HG03354 (cell line): ENCODE results near the gene TRAPPC8.
"Not testable (repeated sequence)": the region's sequence is repeated elsewhere in the genome, so short reads cannot be mapped to it uniquely, and the experiment has no call there.

Source experiments
- ATAC-seq: cut with Tn5 transposase; IDR thresholded peaks from one replicate; pipeline ENCODE4 v1.9.1; 2021; ENCODE audit warnings: mild to moderate bottlenecking; ENCODE audit not compliant: unreplicated experiment, poor library complexity, severe bottlenecking

The TRAPPC8 gene

DNA sequence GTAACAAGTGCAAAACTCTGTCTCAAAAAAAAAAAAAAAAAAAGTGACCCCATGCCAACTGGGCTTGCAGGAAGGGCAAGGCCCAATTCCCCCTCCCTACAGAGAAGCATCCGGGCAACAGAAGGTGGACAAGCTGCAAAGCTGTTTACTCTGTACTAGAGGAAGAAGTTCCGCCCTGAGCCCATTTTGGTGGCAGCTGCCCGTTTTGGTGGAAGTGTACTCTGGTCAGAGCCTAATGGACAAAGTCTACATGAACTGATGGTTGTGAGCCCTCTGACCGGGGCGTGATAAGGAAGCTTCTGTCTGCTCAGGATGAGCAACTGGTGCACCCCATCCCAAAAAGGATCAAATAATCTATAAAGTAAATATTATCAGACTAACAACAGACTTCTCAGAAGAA, 65.0 kb downstream of the TRAPPC8 start:
- no peak for ATAC-seq

- ATAC-seq = no peak
Observed at GRCh38 chr18:31876707-31877106, 66.2 kb downstream of the TRAPPC8 start.

DNA sequence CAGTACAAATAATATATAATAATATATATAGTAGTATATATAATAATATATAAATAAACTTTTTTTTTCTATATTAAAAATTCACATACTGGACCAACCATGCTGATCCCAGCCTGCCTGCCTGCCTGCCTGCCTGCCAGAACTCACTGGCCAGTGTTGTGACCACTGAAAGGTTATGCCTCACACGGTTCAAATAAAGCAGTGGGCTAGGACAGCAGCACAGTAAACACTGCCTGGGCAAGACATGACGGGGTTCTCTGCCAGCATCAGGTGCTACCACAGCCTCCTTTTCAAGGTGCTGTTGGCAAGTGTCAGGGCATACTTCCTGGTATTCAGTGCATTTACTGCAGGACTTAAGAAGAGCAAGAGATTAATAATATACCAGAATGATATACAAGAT, 67.6 kb downstream of the TRAPPC8 start:
- no peak for ATAC-seq

DNA sequence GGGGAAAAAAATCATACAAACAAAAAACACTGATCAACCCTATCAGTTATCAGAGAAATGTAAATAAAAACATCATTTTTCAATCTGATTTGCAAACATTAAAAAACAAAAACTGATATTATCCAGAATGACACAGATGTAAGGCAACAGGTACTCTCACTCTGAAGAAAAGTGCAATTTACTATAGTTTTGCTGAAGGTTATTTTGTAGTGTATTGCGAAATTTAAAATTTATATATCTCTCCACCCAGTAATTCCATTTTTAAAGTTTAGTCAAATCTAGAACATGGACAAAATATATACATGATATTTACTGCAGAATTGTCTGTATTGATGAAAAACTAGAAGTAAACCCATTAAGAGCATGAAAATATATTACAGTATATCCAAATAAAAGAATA, 79.8 kb downstream of the TRAPPC8 start:
- no peak for ATAC-seq

DNA sequence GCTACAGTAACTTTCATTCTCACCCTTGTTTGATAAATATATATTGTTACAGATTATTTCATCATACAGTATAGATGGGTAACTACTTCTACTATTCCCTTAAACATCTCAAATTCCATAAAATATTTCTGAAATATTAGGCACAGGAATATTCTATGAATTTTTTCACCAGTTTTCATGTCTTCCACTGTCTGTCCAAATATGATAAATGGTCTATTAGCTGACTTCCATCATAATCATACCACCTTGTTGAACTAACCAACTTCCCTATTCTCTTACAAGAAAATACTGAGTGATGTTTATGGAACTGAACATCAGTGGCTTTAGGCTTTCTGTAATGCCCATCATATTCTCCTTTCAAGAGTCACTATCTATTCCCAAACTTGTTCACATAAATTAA, 82.4 kb downstream of the TRAPPC8 start:
- no peak for ATAC-seq

- ATAC-seq = no peak
Observed at GRCh38 chr18:31857526-31858106, 85.3 kb downstream of the TRAPPC8 start.

DNA sequence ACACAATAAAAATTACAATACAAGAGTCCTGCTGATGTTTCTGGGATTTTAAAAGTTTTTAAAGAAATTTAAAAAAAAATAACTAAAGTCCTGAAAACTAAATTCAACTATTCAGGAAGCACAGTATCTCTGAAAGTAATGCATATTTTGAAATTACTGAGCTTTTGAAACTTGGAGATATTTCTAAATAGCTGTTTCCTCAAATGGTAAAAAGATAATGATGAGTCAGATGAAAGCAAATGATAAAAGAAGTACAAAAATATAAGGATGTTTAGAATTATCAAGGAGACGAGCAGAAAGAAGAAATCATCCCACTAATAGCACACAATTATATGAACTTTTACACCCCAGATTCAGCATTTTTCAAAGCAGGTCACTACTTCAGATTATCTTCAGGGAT, 92.1 kb downstream of the TRAPPC8 start:
- ATAC-seq = no peak

DNA sequence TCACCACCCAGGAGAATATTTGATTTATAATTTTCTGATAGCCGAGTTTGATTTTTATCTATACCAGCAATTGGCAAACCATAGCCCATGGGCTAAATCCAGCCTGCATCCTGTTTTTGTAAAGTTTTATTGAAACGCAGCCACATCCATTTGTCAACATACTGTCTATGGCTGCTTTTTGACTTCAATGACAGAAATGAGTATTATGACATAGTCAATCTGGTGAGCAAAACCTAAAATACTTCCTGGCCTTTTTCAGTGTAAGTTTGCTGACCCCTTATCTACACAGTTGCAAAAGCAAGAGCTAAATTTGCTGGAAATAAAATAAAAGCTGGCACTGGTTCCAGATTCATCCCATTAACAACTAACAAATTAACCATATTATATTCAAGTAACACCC, 102.4 kb downstream of the TRAPPC8 start:
- ATAC-seq = no peak

GRCh38 chr18:31837879-31838278, 105.0 kb downstream of the TRAPPC8 start:
- no peak for ATAC-seq

- ATAC-seq = no peak
Observed at GRCh38 chr18:31835528-31836133, 107.3 kb downstream of the TRAPPC8 start.

DNA sequence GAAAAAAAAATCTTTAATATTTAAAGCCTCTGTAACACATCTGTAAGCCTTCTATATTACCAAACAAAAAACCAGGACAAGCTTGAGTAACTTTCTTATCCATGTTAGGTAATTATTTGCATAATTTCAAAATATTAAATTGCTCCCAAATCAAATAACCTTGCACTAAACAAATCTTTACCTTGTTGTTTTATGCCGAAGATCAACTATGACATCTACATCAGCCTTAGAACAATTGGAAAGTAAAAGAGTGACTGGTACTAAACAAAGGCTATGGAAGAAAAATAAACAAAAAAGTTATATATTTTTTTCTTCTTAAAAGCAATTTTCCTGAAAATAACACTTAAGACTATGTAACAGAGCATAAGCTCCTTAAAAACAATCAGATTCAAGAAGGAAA, 111.0 kb downstream of the TRAPPC8 start:
- no peak for ATAC-seq

DNA sequence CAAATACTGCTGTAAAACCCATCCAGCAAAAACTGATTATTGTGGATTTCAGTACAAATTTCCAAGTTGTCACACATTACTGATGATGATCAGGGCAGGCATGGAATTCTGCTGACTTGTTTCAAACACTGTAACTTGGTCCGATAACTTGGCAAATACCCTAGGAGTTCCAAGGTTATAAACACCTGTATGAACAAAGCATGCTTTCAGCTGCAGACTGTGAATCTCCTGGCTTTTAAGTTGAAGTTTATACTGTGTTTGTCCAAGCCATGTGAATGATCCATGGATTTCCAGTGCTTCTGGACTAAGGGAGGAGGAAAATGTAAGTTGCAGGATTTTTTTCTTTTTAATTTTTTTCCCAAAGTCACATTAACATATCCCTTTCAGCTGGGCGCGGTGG, 112.2 kb downstream of the TRAPPC8 start:
- no peak for ATAC-seq

DNA sequence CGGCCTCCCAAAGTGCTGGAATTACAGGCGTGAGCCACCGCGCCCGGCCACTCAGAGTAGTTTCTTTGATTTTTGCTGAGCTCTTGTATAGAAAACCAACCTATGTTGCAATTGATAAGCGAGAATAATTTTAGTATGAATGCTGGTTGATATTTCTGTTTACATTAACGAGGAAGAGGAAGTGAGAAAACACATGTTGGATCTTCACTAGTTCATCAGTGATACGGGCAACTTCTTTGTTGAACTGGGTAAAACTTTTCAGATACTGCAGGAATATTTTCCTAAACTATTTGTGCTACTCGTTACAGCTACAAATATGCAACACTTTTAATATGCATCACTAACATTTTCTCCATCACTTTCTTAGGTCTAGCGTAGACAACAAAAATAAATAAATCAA, 114.3 kb downstream of the TRAPPC8 start:
- no peak for ATAC-seq

DNA sequence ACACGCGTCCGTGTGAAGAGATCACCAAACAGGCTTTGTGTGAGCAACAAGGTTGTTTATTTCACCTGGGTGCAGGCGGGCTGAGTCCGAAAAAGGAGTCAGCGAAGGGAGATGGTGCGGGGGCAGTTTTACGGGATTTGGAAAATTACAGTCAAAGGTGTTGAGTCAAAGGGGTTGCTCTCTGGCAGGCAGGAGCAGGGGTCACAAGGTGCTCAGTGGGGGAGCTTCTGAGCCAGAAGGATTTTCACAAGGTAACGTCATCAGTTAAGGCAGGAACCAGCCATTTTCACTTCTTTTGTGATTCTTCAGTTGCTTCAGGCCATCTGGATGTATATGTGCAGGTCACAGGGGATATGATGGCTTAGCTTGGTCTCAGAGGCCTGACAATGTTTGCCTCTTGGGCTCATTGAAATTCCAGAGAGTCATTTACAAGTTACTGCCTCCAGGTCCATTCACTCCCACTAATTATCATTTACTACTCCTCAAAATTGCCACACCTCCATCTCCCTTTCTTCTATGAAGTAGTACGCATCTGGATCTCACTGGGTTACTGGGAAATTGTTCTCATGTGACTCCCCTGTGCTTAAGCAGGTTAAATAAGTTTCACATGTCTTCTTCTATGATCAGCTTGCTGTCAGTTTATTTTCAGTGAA, 116.1 kb downstream of the TRAPPC8 start:
- not testable (repeated sequence) for ATAC-seq

GRCh38 chr18:31825772-31826171, 117.2 kb downstream of the TRAPPC8 start:
- ATAC-seq = no peak

- ATAC-seq = no peak
Observed at GRCh38 chr18:31821545-31822171, 121.3 kb downstream of the TRAPPC8 start.

GRCh38 chr18:31819925-31820229, 123.1 kb downstream of the TRAPPC8 start:
- no peak for ATAC-seq

DNA sequence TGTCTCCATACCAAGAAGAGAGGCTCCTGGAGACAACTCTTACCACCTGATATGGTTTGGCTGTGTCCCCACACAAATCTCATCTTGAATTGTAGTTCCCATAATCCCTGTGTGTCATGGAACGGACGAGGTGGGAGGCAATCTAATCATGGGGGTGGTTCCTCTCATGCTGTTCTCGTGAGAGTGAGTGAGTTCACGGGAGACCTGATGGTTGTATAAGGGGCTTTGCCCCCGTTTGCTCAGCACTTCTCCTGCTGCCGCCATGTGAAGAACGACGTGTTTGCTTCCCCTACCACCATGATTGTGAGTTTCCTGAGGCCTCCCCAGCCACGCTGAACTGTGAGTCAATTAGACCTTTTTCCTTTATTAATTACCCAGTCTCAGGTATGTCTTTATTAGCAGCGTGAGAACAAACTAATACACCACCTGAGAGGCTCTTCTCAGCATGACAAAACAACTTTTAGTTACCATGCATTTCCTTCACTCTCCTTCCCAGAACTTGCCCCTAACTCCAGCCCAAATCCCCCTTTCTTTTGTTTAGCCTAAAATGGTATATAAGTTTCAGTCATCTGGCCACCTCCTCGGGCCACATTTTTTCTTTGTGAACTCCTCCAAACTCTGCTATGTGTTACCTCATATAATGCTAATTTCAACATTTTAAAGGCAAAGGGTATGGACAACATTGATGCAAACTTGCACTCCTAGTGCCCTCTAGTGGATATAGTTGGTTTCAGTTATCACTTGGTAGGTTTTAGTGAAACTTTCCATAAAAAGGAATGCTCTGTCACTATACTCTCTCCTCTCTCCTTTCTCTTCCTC, 123.6 kb downstream of the TRAPPC8 start:
- peak; percentile 78 for ATAC-seq

GRCh38 chr18:31814132-31814531, 128.8 kb downstream of the TRAPPC8 start:
- no peak for ATAC-seq

GRCh38 chr18:31810336-31811130, 132.4 kb downstream of the TRAPPC8 start:
- ATAC-seq = not testable (repeated sequence)
